NCI-H446 (cell line): Measurements from ENCODE around the gene TMEM269.

Experiments used
- DNase-seq, 2 experiments: peaks; one replicate each; lab custom pipeline; 2025; lab: John Stamatoyannopoulos, UW

The TMEM269 gene

DNA sequence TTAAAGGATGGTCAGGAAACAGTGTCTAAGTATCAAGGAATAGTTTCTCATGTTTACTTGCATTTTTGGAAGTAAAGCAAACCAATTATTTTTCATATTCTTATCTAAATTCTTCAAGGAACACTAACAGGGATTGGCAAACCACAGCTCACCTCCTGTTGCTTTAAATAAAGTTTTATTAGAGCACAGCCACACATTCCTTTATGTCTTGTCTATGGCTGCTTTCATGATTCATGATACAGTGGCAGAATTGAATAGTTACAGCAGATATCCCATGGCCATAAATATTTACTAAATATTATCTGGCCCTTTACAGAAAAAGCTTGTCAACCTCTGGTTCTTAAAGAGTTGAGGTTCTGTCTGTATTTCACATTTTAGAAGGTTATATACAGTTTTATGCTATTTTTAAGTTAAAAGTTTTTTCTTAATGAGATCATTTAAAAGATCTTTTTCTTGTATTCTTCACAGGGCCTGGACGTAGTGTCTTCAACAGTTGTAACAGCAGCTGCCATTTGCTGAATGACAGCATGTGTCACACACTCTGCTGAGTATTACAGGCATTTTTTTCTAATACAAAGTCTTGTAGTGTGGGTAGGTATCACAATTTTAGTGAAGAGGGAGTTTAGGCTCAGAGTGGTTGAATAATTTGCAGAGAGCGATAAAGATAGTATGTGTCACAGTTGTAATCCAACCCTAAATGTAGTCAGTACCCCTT, 64.2 kb downstream of the TMEM269 start:
- DNase-seq = no peak

DNA sequence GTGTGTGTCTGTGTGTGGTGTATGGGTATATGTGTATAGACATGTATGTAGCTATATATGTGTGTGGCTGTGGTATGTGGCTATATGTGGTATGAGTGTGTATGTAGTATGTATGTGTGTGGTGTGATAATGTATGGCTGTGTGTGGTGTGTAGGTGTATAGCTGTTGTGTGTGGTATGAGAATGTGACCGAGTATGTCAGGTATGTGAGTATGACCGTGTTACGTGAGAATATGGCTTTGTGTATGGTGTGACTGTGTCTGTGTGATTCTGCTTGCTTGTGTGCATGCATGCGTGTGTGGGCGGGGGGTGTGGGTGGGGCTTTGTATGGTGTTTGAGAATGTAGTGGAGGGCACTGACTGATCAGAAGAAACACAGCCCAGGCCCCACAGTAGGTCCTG, 65.2 kb downstream of the TMEM269 start:
- no peak for DNase-seq
